ENCODE measurements around the gene LDLRAD3.

Gene LDLRAD3

DNA sequence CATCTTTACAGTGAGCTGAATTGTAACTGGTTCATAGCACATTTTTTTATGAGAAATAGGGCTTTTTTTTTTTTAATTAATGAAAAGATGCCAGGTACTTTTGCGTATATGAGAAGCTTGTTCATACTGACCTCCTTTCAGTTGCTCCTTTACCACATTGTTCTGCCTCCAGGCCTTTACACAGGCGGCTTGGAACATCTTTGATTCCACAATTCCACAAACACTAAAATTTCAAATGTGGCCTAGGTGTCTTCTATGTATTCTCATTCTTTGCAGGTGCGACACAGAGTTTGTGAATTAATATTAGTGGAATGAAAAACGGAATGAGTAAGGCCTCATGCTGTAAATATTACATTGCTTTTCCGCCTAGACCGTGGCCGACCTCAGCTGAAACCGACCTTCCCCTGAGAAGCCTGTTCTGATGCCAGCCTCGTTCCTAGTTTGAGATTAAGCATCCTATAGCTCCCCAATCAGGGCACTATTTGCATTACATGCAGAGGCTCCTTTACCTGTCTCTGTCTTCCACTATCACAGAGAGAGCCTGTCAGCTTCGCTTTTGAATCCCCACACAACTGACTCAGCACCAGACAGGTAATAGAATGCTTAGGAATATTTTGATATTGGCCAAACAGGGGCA lies 125.8 kb downstream of the LDLRAD3 start:
- POLR2A ChIA-PET = interaction anchor here (0.7 kb wide), 1 partner anchor 257 kb away, joined by 3 read pairs; no protein-coding TSS in a partner anchor
- DNase-seq = no peak

DNA sequence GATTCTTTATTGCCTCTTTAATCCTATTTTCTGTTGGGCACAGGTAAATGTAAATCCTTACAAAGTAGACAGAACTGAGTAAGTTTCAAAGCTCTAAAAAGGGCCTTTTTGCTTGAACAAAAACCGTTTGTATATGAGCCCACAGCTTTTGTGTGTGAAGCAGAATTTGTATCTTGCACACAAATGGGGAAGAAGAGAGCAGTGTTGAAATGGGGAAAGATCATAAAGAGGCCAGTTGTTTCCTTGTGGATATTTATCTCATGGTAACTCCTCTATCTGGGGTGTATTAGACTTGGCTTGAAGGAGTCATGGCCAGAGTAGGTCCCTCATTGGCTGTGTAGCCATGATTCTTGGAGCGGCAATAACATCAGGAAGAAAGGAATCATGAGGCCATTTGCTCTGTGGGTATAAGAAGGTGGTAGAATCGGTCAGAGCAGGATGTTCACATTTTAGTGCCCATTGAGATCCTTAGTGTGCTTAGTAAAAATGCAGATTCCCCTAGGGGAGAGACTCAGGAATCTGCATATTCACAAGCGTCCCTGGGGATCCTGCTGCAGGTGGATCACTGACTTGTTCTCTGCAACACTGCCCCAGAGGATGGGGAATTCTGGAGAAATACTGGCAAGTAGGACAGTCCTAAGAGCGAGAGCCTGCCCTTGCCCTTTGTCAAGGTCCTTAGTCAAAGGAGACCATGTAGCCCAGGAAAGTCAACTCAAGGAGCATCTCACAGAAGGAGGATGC lies 126.5 kb downstream of the LDLRAD3 start:
- no peak for DNase-seq
- ChIA-PET POLR2A (no interaction called here), CTCF (interaction anchor here (0.9 to 1.0 kb wide), 4 partner anchors 13 to 123 kb away, joined by 3 to 4 read pairs (median 3); no protein-coding TSS in a partner anchor)
- Histone ChIP-seq H3K4me1 (ENCODE audit: control extremely low read depth in 1 of 4, control insufficient read depth in 4 of 4, insufficient read depth in 4 of 4, low read length in 3 of 4) (no peaks in the 10 kb centered on the region), H3K9me3 (ENCODE audit: control extremely low read depth in 1 of 5, control insufficient read depth in 4 of 5, insufficient read depth in 2 of 5, low read depth in 1 of 5, low read length in 4 of 5) (peaks cover 2 to 8% (median 5%) of the 10 kb centered on the region in 5 experiments), H3K4me3 (ENCODE audit: control insufficient read depth in 1 of 7, extremely low read depth in 1 of 7, insufficient read depth in 4 of 7, low read depth in 2 of 7, low read length in 6 of 7) (no peak overlapping the region), H3K27ac (ENCODE audit: insufficient read depth in 1 of 2, low read depth in 1 of 2, low read length in 2 of 2, poor library complexity in 1 of 2, severe bottlenecking in 2 of 2) (no peak overlapping the region), H3K27me3 (replicated peaks in 2 of 5; ENCODE audit: control insufficient read depth in 4 of 5, insufficient read depth in 5 of 5, low read length in 4 of 5) (peaks cover 0 to 2% (median 0%) of the 10 kb centered on the region in 5 experiments), H3K36me3 (ENCODE audit: control insufficient read depth in 4 of 4, insufficient read depth in 4 of 4, low read length in 3 of 4) (no peaks in the 10 kb centered on the region)
- 70% methylated on average over 3 of the region's 5 CpGs for WGBS (ENCODE audit: insufficient coverage)

More for the DNA sequence above, 125.8 kb downstream of the LDLRAD3 start:
- Histone ChIP-seq H3K9me3 (ENCODE audit: control extremely low read depth in 1 of 5, control insufficient read depth in 4 of 5, insufficient read depth in 2 of 5, low read depth in 1 of 5, low read length in 4 of 5) (peaks cover 2 to 8% (median 5%) of the 10 kb centered on the region in 5 experiments), H3K4me3 (ENCODE audit: control insufficient read depth in 1 of 7, extremely low read depth in 1 of 7, insufficient read depth in 4 of 7, low read depth in 2 of 7, low read length in 6 of 7) (no peak overlapping the region), H3K27me3 (replicated peaks in 2 of 5; ENCODE audit: control insufficient read depth in 4 of 5, insufficient read depth in 5 of 5, low read length in 4 of 5) (peaks cover 0 to 2% (median 0%) of the 10 kb centered on the region in 5 experiments), H3K27ac (ENCODE audit: insufficient read depth in 1 of 2, low read depth in 1 of 2, low read length in 2 of 2, poor library complexity in 1 of 2, severe bottlenecking in 2 of 2) (no peak overlapping the region), H3K36me3 (ENCODE audit: control insufficient read depth in 4 of 4, insufficient read depth in 4 of 4, low read length in 3 of 4) (no peaks in the 10 kb centered on the region), H3K4me1 (ENCODE audit: control extremely low read depth in 1 of 4, control insufficient read depth in 4 of 4, insufficient read depth in 4 of 4, low read length in 3 of 4) (no peaks in the 10 kb centered on the region)
- 98% methylated on average over 6 of the region's 10 CpGs for WGBS (ENCODE audit: insufficient coverage)
- CTCF ChIA-PET = interaction anchor here (0.9 to 1.0 kb wide), 6 partner anchors 12 to 122 kb away, joined by 3 to 5 read pairs (median 4); no protein-coding TSS in a partner anchor

DNA sequence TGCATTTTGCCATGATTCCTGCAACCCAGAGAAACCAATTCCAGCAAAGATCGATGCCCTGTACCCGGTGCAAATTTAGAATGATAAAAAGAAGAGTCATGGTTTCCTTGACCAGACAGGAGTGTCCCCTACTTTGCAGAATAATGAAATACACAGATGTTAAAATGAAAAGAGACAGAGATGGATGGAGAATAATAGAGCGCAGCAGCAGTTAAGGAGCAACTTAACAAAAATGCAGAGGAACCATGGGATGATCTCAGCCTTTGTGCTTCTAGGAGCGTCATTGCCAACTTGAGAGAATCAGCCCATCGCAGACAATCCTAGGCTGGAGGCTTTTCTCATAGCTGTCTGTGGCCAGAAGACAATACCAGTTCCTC lies 127.1 kb downstream of the LDLRAD3 start:
- no peak for DNase-seq
- 100% methylated on average over 3 of the region's 5 CpGs for WGBS (ENCODE audit: insufficient coverage)

DNA sequence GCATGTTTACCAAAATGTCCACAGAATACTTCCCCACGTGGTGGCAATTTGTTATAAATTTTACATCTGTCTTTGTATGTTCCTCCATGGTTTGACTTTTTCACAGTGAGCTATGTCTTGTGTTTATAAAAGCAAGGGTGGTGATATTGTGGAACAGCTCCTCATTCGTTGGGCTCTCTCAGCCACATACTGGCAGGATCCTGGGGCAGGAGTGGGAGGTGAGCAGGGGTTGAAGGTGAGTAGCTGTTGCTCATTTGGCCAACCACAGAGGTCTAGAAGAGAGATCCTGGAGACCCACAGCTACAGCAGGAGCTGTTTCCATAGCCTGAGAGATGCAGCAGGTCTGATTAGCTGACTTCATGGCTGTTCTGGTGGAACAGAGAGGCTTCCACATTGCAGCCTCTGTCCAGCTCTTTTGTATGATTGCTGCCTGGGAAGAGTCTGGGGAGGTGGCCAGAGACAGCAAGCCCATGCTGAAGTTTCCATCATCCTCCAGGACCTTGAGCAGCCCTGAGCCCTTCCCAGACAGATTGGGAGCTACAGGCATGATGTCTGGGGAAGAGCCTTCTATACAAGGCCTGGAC lies 128.1 kb downstream of the LDLRAD3 start:
- H3K9me3 ChIP-seq (ENCODE audit: control extremely low read depth in 1 of 5, control insufficient read depth in 4 of 5, insufficient read depth in 2 of 5, low read depth in 1 of 5, low read length in 4 of 5) = peaks cover 0 to 3% (median 0%) of the 10 kb centered on the region in 5 experiments
- no peaks in the 10 kb centered on the region for H3K4me1 ChIP-seq (ENCODE audit: control extremely low read depth in 1 of 4, control insufficient read depth in 4 of 4, insufficient read depth in 4 of 4, low read length in 3 of 4)
- no CpG with 5 or more reads among the region's 2 CpGs for WGBS (ENCODE audit: insufficient coverage)
- POLR2A ChIA-PET = no interaction called here
- H3K27ac ChIP-seq (ENCODE audit: insufficient read depth in 1 of 2, low read depth in 1 of 2, low read length in 2 of 2, poor library complexity in 1 of 2, severe bottlenecking in 2 of 2) = no peak overlapping the region
- H3K27me3 ChIP-seq (replicated peaks in 2 of 5; ENCODE audit: control insufficient read depth in 4 of 5, insufficient read depth in 5 of 5, low read length in 4 of 5) = peaks cover 0 to 2% (median 0%) of the 10 kb centered on the region in 5 experiments
- H3K36me3 ChIP-seq (ENCODE audit: control insufficient read depth in 4 of 4, insufficient read depth in 4 of 4, low read length in 3 of 4) = no peaks in the 10 kb centered on the region
- CTCF ChIA-PET = interaction anchor here (0.5 to 1.1 kb wide), 5 partner anchors 11 to 665 kb away, joined by 3 to 4 read pairs (median 3); no protein-coding TSS in a partner anchor
- DNase-seq = no peak
- H3K4me3 ChIP-seq (ENCODE audit: control insufficient read depth in 1 of 7, extremely low read depth in 1 of 7, insufficient read depth in 4 of 7, low read depth in 2 of 7, low read length in 6 of 7) = no peak overlapping the region

More for the DNA sequence above, 127.1 kb downstream of the LDLRAD3 start:
- ChIA-PET CTCF (interaction anchor here (0.9 kb wide), 1 partner anchor 60 kb away, joined by 3 read pairs; no protein-coding TSS in a partner anchor), POLR2A (no interaction called here)
- H3K27ac ChIP-seq (ENCODE audit: insufficient read depth in 1 of 2, low read depth in 1 of 2, low read length in 2 of 2, poor library complexity in 1 of 2, severe bottlenecking in 2 of 2) = no peak overlapping the region
- no peaks in the 10 kb centered on the region for H3K36me3 ChIP-seq (ENCODE audit: control insufficient read depth in 4 of 4, insufficient read depth in 4 of 4, low read length in 3 of 4)
- no peaks in the 10 kb centered on the region for H3K4me1 ChIP-seq (ENCODE audit: control extremely low read depth in 1 of 4, control insufficient read depth in 4 of 4, insufficient read depth in 4 of 4, low read length in 3 of 4)
- peaks cover 0 to 2% (median 0%) of the 10 kb centered on the region in 5 experiments for H3K27me3 ChIP-seq (replicated peaks in 2 of 5; ENCODE audit: control insufficient read depth in 4 of 5, insufficient read depth in 5 of 5, low read length in 4 of 5)
- H3K9me3 ChIP-seq (ENCODE audit: control extremely low read depth in 1 of 5, control insufficient read depth in 4 of 5, insufficient read depth in 2 of 5, low read depth in 1 of 5, low read length in 4 of 5) = peaks cover 0 to 8% (median 5%) of the 10 kb centered on the region in 5 experiments
- H3K4me3 ChIP-seq (ENCODE audit: control insufficient read depth in 1 of 7, extremely low read depth in 1 of 7, insufficient read depth in 4 of 7, low read depth in 2 of 7, low read length in 6 of 7) = no peak overlapping the region

DNA sequence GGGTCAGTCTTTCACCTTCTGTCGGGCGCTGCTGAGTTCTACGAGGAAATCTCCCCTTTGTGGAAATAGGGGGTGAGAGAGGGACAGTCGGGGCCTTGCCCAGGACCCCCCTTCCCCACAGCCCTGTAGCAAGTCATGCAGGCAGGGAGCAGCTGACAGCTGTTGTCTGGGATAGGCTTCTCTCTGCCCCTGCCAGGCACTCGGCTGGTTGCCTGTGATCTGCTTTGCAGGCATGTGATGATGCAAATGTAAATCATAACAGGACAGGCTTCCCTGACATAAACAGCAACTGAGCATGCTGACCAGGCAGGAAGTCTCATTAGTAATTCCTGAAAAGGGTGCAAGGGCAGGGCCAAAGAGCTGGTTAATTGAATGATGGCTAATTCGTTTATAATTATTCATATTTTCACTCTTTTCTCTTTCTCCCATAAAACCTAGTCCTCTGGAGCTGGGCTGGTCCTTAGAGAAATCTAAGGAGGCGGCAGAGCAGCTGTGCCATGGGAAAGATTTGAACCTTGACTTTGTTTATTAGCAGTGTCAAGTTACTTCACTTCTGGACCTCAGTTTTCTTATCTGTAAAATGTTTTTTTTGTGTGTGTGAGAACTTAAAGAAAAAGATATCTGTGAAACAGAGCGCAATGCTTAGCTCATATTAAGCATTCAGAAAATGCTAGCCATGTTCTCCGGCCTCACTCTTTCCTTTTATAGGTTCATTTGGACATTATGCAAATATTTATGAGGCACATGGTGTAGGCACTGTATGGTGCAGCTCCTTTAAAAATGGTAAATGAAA lies 129.7 kb downstream of the LDLRAD3 start:
- Histone ChIP-seq H3K27ac (ENCODE audit: insufficient read depth in 1 of 2, low read depth in 1 of 2, low read length in 2 of 2, poor library complexity in 1 of 2, severe bottlenecking in 2 of 2) (no peak overlapping the region), H3K36me3 (ENCODE audit: control insufficient read depth in 4 of 4, insufficient read depth in 4 of 4, low read length in 3 of 4) (no peaks in the 10 kb centered on the region), H3K9me3 (ENCODE audit: control extremely low read depth in 1 of 5, control insufficient read depth in 4 of 5, insufficient read depth in 2 of 5, low read depth in 1 of 5, low read length in 4 of 5) (peaks cover 0 to 10% (median 4%) of the 10 kb centered on the region in 5 experiments), H3K4me3 (ENCODE audit: control insufficient read depth in 1 of 7, extremely low read depth in 1 of 7, insufficient read depth in 4 of 7, low read depth in 2 of 7, low read length in 6 of 7) (no peak overlapping the region), H3K27me3 (replicated peaks in 2 of 5; ENCODE audit: control insufficient read depth in 4 of 5, insufficient read depth in 5 of 5, low read length in 4 of 5) (peaks cover 0 to 2% (median 0%) of the 10 kb centered on the region in 5 experiments), H3K4me1 (ENCODE audit: control extremely low read depth in 1 of 4, control insufficient read depth in 4 of 4, insufficient read depth in 4 of 4, low read length in 3 of 4) (no peaks in the 10 kb centered on the region)
- POLR2A ChIA-PET = interaction anchor here (0.9 kb wide), 1 partner anchor 38 kb away, joined by 8 read pairs; no protein-coding TSS in a partner anchor
- DNase-seq = peak in 2 of 3 donors; percentile 35 to 63
- WGBS (ENCODE audit: insufficient coverage) = 67% methylated on average over 7 of the region's 9 CpGs
- CTCF ChIA-PET = interaction anchor here (0.8 to 1.8 kb wide), 5 partner anchors 11 to 58 kb away, joined by 3 to 6 read pairs (median 4); no protein-coding TSS in a partner anchor

DNA sequence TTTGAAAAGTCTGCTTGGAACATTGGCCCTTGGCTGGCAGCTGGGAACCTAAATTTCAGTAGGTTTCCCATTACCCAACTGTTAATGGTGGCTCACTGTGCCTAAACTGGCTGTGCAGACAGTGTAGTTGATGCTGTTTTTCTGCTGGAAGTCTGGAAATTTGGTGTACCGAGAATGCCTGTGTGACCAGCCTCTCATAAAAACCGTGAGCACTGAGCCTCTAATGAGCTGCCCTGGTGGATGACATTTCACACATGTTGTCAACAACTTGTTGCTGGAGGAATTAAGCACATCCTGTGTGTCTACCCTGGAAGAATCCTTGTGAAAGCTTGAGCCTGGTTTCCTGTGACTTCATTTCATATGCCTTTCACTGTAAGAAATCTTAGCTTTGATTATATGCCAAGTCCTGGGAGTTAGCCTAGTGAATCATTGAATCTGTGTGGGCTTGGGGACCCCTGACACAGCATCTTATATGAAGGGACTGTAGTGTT lies 131.1 kb downstream of the LDLRAD3 start:
- WGBS (ENCODE audit: insufficient coverage) = 100% methylated on average over 2 of the region's 2 CpGs
- Histone ChIP-seq H3K4me1 (ENCODE audit: control extremely low read depth in 1 of 4, control insufficient read depth in 4 of 4, insufficient read depth in 4 of 4, low read length in 3 of 4) (no peaks in the 10 kb centered on the region), H3K27me3 (replicated peaks in 2 of 5; ENCODE audit: control insufficient read depth in 4 of 5, insufficient read depth in 5 of 5, low read length in 4 of 5) (peaks cover 0 to 2% (median 0%) of the 10 kb centered on the region in 5 experiments), H3K27ac (ENCODE audit: insufficient read depth in 1 of 2, low read depth in 1 of 2, low read length in 2 of 2, poor library complexity in 1 of 2, severe bottlenecking in 2 of 2) (no peak overlapping the region), H3K4me3 (ENCODE audit: control insufficient read depth in 1 of 7, extremely low read depth in 1 of 7, insufficient read depth in 4 of 7, low read depth in 2 of 7, low read length in 6 of 7) (no peak overlapping the region), H3K36me3 (ENCODE audit: control insufficient read depth in 4 of 4, insufficient read depth in 4 of 4, low read length in 3 of 4) (no peaks in the 10 kb centered on the region), H3K9me3 (ENCODE audit: control extremely low read depth in 1 of 5, control insufficient read depth in 4 of 5, insufficient read depth in 2 of 5, low read depth in 1 of 5, low read length in 4 of 5) (peaks cover 0 to 10% (median 4%) of the 10 kb centered on the region in 5 experiments)
- ChIA-PET CTCF (interaction anchor here (0.8 to 1.0 kb wide), 2 partner anchors 9 to 56 kb away, joined by 3 to 4 read pairs; no protein-coding TSS in a partner anchor), POLR2A (no interaction called here)
- DNase-seq = no peak

Measured in common myeloid progenitor, CD34-positive (primary cell).